H9 (cell line): ENCODE measurements around the gene UHRF1. TPM values are rescaled to one million over a fixed set of nuclear protein-coding genes. Genes with fewer than 3 reads are reported as not detected.
"Not testable (repeated sequence)": the region's sequence is repeated elsewhere in the genome, so short reads cannot be mapped to it uniquely, and the experiment has no call there.

Source experiments
- DNase-seq: peaks from one replicate; pipeline ENCODE4 v3.0.0-alpha.2; 2017
- H2AFZ ChIP-seq: one replicate; pipeline ENCODE4 v1.6.1; 2013; ENCODE audit warnings: mild to moderate bottlenecking, low read length, control low read depth, moderate library complexity
- H2AK5ac ChIP-seq: 2 replicates; pipeline ENCODE4 v1.6.1; 2013; ENCODE audit warnings: low read length, control low read depth, mixed read lengths; ENCODE audit not compliant: insufficient read length
- H2BK120ac ChIP-seq: one replicate; pipeline ENCODE4 v1.6.1; 2013; ENCODE audit warnings: low read depth, mild to moderate bottlenecking, low read length, control low read depth, inconsistent platforms; ENCODE audit not compliant: poor library complexity, severe bottlenecking
- H2BK12ac ChIP-seq: 2 replicates; pipeline ENCODE4 v1.6.1; 2013; ENCODE audit warnings: low read length, control low read depth, mixed read lengths, low read depth; ENCODE audit not compliant: insufficient read length
- H2BK15ac ChIP-seq: 2 replicates; pipeline ENCODE4 v1.6.1; 2013; ENCODE audit warnings: low read depth, low read length, control low read depth
- H2BK20ac ChIP-seq: one replicate; pipeline ENCODE4 v1.6.1; 2013; ENCODE audit warnings: low read depth, mild to moderate bottlenecking, low read length, control low read depth, inconsistent platforms; ENCODE audit not compliant: poor library complexity, severe bottlenecking
- H2BK5ac ChIP-seq: 2 replicates; pipeline ENCODE4 v1.6.1; 2013; ENCODE audit warnings: low read length, control low read depth, mixed read lengths; ENCODE audit not compliant: insufficient read length
- H3K14ac ChIP-seq: 2 replicates; pipeline ENCODE4 v1.6.1; 2013; ENCODE audit warnings: low read length, control low read depth; ENCODE audit not compliant: insufficient read depth
- H3K18ac ChIP-seq: 2 replicates; pipeline ENCODE4 v1.6.1; 2013; ENCODE audit warnings: low read depth, mild to moderate bottlenecking, mixed read lengths, low read length, control low read depth; ENCODE audit not compliant: insufficient read length
- H3K23ac ChIP-seq: 2 replicates; pipeline ENCODE4 v1.6.1; 2013; ENCODE audit warnings: low read length, control low read depth, mixed read lengths, low read depth; ENCODE audit not compliant: insufficient read length
- H3K23me2 ChIP-seq: 2 replicates; pipeline ENCODE4 v1.6.1; 2013; ENCODE audit warnings: low read depth, mild to moderate bottlenecking, mixed read lengths, low read length, control low read depth; ENCODE audit not compliant: insufficient read length, poor library complexity, severe bottlenecking
- H3K27ac ChIP-seq: 2 replicates; pipeline ENCODE4 v1.5.1; 2013; ENCODE audit warnings: low read length, control low read depth, mixed read lengths, low read depth; ENCODE audit not compliant: insufficient read length
- H3K27me3 ChIP-seq: 2 replicates; pipeline ENCODE4 v1.6.1; 2013; ENCODE audit warnings: low read length, control low read depth, inconsistent platforms; ENCODE audit not compliant: insufficient read depth
- H3K4ac ChIP-seq: 2 replicates; pipeline ENCODE4 v1.6.1; 2013; ENCODE audit warnings: low read depth, mild to moderate bottlenecking, control low read depth, inconsistent platforms, low read length, moderate library complexity
- H3K4me1 ChIP-seq: 2 replicates; pipeline ENCODE4 v1.6.1; 2013; ENCODE audit warnings: low read length, control low read depth, inconsistent platforms; ENCODE audit not compliant: insufficient read depth
- H3K4me2 ChIP-seq: 2 replicates; pipeline ENCODE4 v1.6.1; 2013; ENCODE audit warnings: low read length, control low read depth, mixed read lengths; ENCODE audit not compliant: insufficient read length, insufficient read depth
- H3K56ac ChIP-seq: 2 replicates; pipeline ENCODE4 v1.6.1; 2013; ENCODE audit warnings: low read depth, mild to moderate bottlenecking, mixed read lengths, low read length, control low read depth; ENCODE audit not compliant: insufficient read length
- H3K79me1 ChIP-seq: 2 replicates; pipeline ENCODE4 v1.6.1; 2013; ENCODE audit warnings: low read depth, mild to moderate bottlenecking, moderate library complexity, low read length, control low read depth, inconsistent platforms; ENCODE audit not compliant: insufficient read depth, poor library complexity, severe bottlenecking
- H3K79me2 ChIP-seq: 2 replicates; pipeline ENCODE4 v1.6.1; 2013; ENCODE audit warnings: low read length, control low read depth, inconsistent platforms; ENCODE audit not compliant: insufficient read depth
- H3K9ac ChIP-seq: 2 replicates; pipeline ENCODE4 v1.6.1; 2013; ENCODE audit warnings: low read length, control low read depth, mixed read lengths; ENCODE audit not compliant: insufficient read length; ENCODE audit errors: extremely low read depth
- H3K9me3 ChIP-seq: one replicate; pipeline ENCODE4 v1.6.1; 2013; ENCODE audit warnings: low read depth, low read length, inconsistent platforms; ENCODE audit not compliant: control insufficient read depth
- H3T11ph ChIP-seq: one replicate; pipeline ENCODE4 v1.6.1; 2013; ENCODE audit warnings: mild to moderate bottlenecking, low read length, control low read depth, inconsistent platforms
- H4K20me1 ChIP-seq: one replicate; pipeline ENCODE4 v1.6.1; 2013; ENCODE audit not compliant: control insufficient read depth, insufficient read length, insufficient read depth
- H4K5ac ChIP-seq: 2 replicates; pipeline ENCODE4 v1.6.1; 2013; ENCODE audit warnings: low read depth, mild to moderate bottlenecking, mixed read lengths, low read length, control low read depth; ENCODE audit not compliant: insufficient read length
- H4K8ac ChIP-seq: replicated peaks from 2 replicates; pipeline ENCODE4 v1.6.1; 2013; ENCODE audit warnings: low read length, control low read depth, mixed read lengths, low read depth; ENCODE audit not compliant: insufficient read length
- H4K91ac ChIP-seq: 2 replicates; pipeline ENCODE4 v1.6.1; 2013; ENCODE audit warnings: low read depth, mild to moderate bottlenecking, moderate library complexity, mixed read lengths, low read length, control low read depth; ENCODE audit not compliant: insufficient read length
- H3K27ac Mint-ChIP-seq, 3 experiments: 2 replicates in 2 of 3; 3 replicates in 1 of 3; pipeline ENCODE4 v1.8.0; 2020 to 2021; ENCODE audit warnings: mixed read lengths in 3 of 3, mild to moderate bottlenecking in 1 of 3, moderate library complexity in 1 of 3
- H3K27me3 Mint-ChIP-seq: 2 replicates; pipeline ENCODE4 v1.8.0; 2021; ENCODE audit warnings: low read depth, mild to moderate bottlenecking, moderate library complexity, mixed read lengths
- H3K36me3 Mint-ChIP-seq, 3 experiments: 2 replicates in 2 of 3; 3 replicates in 1 of 3; pipeline ENCODE4 v1.8.0; 2020 to 2021; ENCODE audit warnings: low read depth in 3 of 3, mixed read lengths in 3 of 3; ENCODE audit not compliant: insufficient read depth in 1 of 3
- H3K4me1 Mint-ChIP-seq, 2 experiments: 2 replicates each; pipeline ENCODE4 v1.8.0; 2020; ENCODE audit warnings: mixed read lengths in 2 of 2
- H3K4me3 Mint-ChIP-seq, 2 experiments: 2 replicates in 1 of 2; 3 replicates in 1 of 2; pipeline ENCODE4 v1.8.0; 2020 to 2021; ENCODE audit warnings: mild to moderate bottlenecking in 2 of 2, mixed read lengths in 2 of 2, moderate library complexity in 1 of 2
- H3K9me3 Mint-ChIP-seq, 2 experiments: 2 replicates in 1 of 2; 3 replicates in 1 of 2; pipeline ENCODE4 v1.8.0; 2020; ENCODE audit warnings: mild to moderate bottlenecking in 2 of 2, mixed read lengths in 2 of 2, moderate library complexity in 1 of 2
- CTCF ChIP-seq: fragments of 200-600 bp; sonication (generic); conservative IDR thresholded peaks from 3 replicates; pipeline ENCODE4 v1.8.0; 2021; ENCODE audit warnings: antibody characterized with exemption, mild to moderate bottlenecking
- WGBS: extraction: QIAGEN DNeasy Blood & Tissue Kit; methylation state at CpG from one replicate; pipeline ENCODE4 v1.1.7; 2013; ENCODE audit warnings: missing lambda C conversion rate, low lambda C conversion rate, mixed read lengths; ENCODE audit not compliant: insufficient read length; ENCODE audit errors: extremely low coverage; 5-methylcytosine and 5-hydroxymethylcytosine counted together
- total RNA-seq: library from RNA; stranded (reverse); gene quantifications from 2 replicates; pipeline ENCODE4 v1.2.1, GENCODE V29; 2021

UHRF1 gene
- total RNA-seq, 1 experiment from 2014 or later: 106 TPM

GRCh38 chr19:4939466-4939865 is 30.2 kb downstream of the UHRF1 start:
- Histone ChIP-seq H2BK12ac (no peak overlapping the region), H3K27me3 (no peaks in the 10 kb centered on the region), H4K5ac (no peak overlapping the region), H2AFZ (no peak overlapping the region), H3K14ac (no peak overlapping the region), H4K8ac (no peak overlapping the region), H3K23ac (no peak overlapping the region), H2AK5ac (no peak overlapping the region), H4K91ac (no peak overlapping the region), H3K27ac (no peak overlapping the region), H3K9ac (no peak overlapping the region), H2BK120ac (no peak overlapping the region), H4K20me1 (no peaks in the 10 kb centered on the region), H3K79me1 (no peaks in the 10 kb centered on the region), H2BK20ac (no peak overlapping the region), H3K18ac (no peak overlapping the region), H2BK5ac (no peak overlapping the region), H3K4me1 (no peaks in the 10 kb centered on the region), H3K56ac (no peak overlapping the region), H3K9me3 (no peaks in the 10 kb centered on the region), H3T11ph (no peak overlapping the region), H2BK15ac (no peak overlapping the region), H3K4me2 (no peak overlapping the region), H3K79me2 (no peaks in the 10 kb centered on the region), H3K4ac (no peak overlapping the region), H3K23me2 (no peaks in the 10 kb centered on the region)
- Mint-ChIP-seq H3K27me3 (no peaks in the 10 kb centered on the region; the same call in 1 of the 2 replicates), H3K27ac (peak overlapping the region in 2 of 3 experiments; percentile 57 to 82; a peak in 4 of 7 replicates), H3K36me3 (peaks cover 21 to 82% (median 61%) of the 10 kb centered on the region in 3 experiments), H3K9me3 (no peaks in the 10 kb centered on the region), H3K4me3 (no peak overlapping the region), H3K4me1 (no peaks in the 10 kb centered on the region)
- TF ChIP-seq CTCF: no peak
- no peak for DNase-seq
- WGBS: no CpG with 5 or more reads among the region's 7 CpGs

GRCh38 chr19:4941638-4942169 is 32.4 kb downstream of the UHRF1 start:
- H3K9me3 Mint-ChIP-seq, H2AFZ ChIP-seq, H3K79me2 ChIP-seq, H3K56ac ChIP-seq, H2BK20ac ChIP-seq, H3K27ac Mint-ChIP-seq, H4K5ac ChIP-seq, H3K18ac ChIP-seq, H3K23ac ChIP-seq, H4K20me1 ChIP-seq, H4K8ac ChIP-seq, H3K4ac ChIP-seq, H3K9me3 ChIP-seq, H3K27me3 ChIP-seq, H2BK120ac ChIP-seq, H3T11ph ChIP-seq, H2BK12ac ChIP-seq, H3K27me3 Mint-ChIP-seq, H2BK5ac ChIP-seq, H2BK15ac ChIP-seq, DNase-seq, H3K4me3 Mint-ChIP-seq, H3K79me1 ChIP-seq, H4K91ac ChIP-seq, H3K14ac ChIP-seq, H3K9ac ChIP-seq, H3K27ac ChIP-seq, H3K4me1 Mint-ChIP-seq, H3K4me1 ChIP-seq, H3K4me2 ChIP-seq, H3K23me2 ChIP-seq, H2AK5ac ChIP-seq: not testable (repeated sequence)
- H3K36me3 Mint-ChIP-seq: peaks cover 22 to 84% (median 61%) of the 10 kb centered on the region in 3 experiments
- WGBS: no CpG with 5 or more reads among the region's 35 CpGs
